SK-N-SH (cell line): Measurements from ENCODE around the gene PRPF4. TPM values are rescaled to one million over a fixed set of nuclear protein-coding genes. Genes with fewer than 3 reads are reported as not detected.

ENCODE experiments used
- CTCF ChIA-PET: fragments of 300-600, 350-600 bp; formaldehyde crosslinking; extraction: SDS; loops from one replicate; lab custom pipeline; 2021; lab: Yijun Ruan, JAX
- POLR2A ChIA-PET: fragments of 350-600 bp; sonication (Branson Sonifier 250); formaldehyde crosslinking; extraction: SDS; loops from one replicate; lab custom pipeline; 2020; ENCODE audit warnings: antibody characterized with exemption, inconsistent platforms; lab: Yijun Ruan, JAX
- DNase-seq: peaks from one replicate; pipeline ENCODE4 v3.0.0; 2012
- H2AFZ ChIP-seq: fragments of 200-600 bp; sonication (generic); 2 replicates; pipeline ENCODE4 v1.8.1; 2016; ENCODE audit warnings: antibody characterized with exemption, mild to moderate bottlenecking, low read depth
- H3F3A ChIP-seq: fragments of 200-600 bp; sonication (generic); replicated peaks from 2 replicates; pipeline ENCODE3; 2016; ENCODE audit warnings: antibody characterized with exemption, mild to moderate bottlenecking; ENCODE audit not compliant: insufficient read depth
- H3K27ac ChIP-seq, 2 experiments: fragments of 200-500 bp in 1 of 2; fragments of 200-600 bp in 1 of 2; sonication (Bioruptor generic) in 1 of 2; sonication (generic), shearing (Covaris generic) in 1 of 2; 2 replicates each; pipeline versions ENCODE4 v1.5.1 to v1.6.1; 2014 to 2016; ENCODE audit warnings: low read depth in 2 of 2, inconsistent platforms in 1 of 2, low read length in 1 of 2, mild to moderate bottlenecking in 1 of 2, mixed read lengths in 1 of 2
- H3K27me3 ChIP-seq: fragments of 200-600 bp; sonication (generic), shearing (Covaris generic); 2 replicates; pipeline ENCODE4 v1.6.1; 2016; ENCODE audit warnings: mixed run types; ENCODE audit not compliant: insufficient read depth
- H3K36me3 ChIP-seq, 2 experiments: fragments of 200-500 bp in 1 of 2; fragments of 200-600 bp in 1 of 2; sonication (Bioruptor generic) in 1 of 2; sonication (generic) in 1 of 2; replicated peaks in 1 of 2; 2 replicates each; pipeline versions ENCODE3 to v1.5.1; 2014 to 2016; ENCODE audit warnings: low read length in 1 of 2, mild to moderate bottlenecking in 1 of 2; ENCODE audit not compliant: insufficient read depth in 2 of 2, control insufficient read depth in 1 of 2
- H3K4me1 ChIP-seq, 2 experiments: fragments of 200-500 bp in 1 of 2; fragments of 200-600 bp in 1 of 2; sonication (Bioruptor generic) in 1 of 2; sonication (generic), shearing (Covaris generic) in 1 of 2; 2 replicates each; pipeline versions ENCODE4 v1.5.1 to v1.6.1; 2014 to 2016; ENCODE audit warnings: low read depth in 1 of 2, low read length in 1 of 2, mixed run types in 1 of 2; ENCODE audit not compliant: insufficient read depth in 2 of 2, control insufficient read depth in 1 of 2
- H3K4me2 ChIP-seq: fragments of 200-600 bp; sonication (generic), shearing (Covaris generic); 2 replicates; pipeline ENCODE4 v1.6.1; 2017; ENCODE audit warnings: mixed run types
- H3K4me3 ChIP-seq, 2 experiments: fragments of 200-500 bp in 1 of 2; fragments of 200-600 bp in 1 of 2; sonication (Bioruptor generic) in 1 of 2; sonication (generic), shearing (Covaris generic) in 1 of 2; 2 replicates each; pipeline versions ENCODE4 v1.5.1 to v1.8.1; 2014 to 2016; ENCODE audit warnings: low read depth in 2 of 2, inconsistent platforms in 1 of 2, low read length in 1 of 2, mild to moderate bottlenecking in 1 of 2, mixed read lengths in 1 of 2, moderate library complexity in 1 of 2
- H3K79me2 ChIP-seq: fragments of 200-600 bp; sonication (generic); 2 replicates; pipeline ENCODE4 v1.8.1; 2017; ENCODE audit warnings: mild to moderate bottlenecking; ENCODE audit not compliant: insufficient read depth
- H3K9ac ChIP-seq: fragments of 200-600 bp; sonication (generic); 2 replicates; pipeline ENCODE4 v1.6.1; 2017; ENCODE audit warnings: mixed run types
- H3K9me2 ChIP-seq: fragments of 200-600 bp; sonication (generic); 2 replicates; pipeline ENCODE4 v1.6.1; 2017; ENCODE audit warnings: mixed run types
- H3K9me3 ChIP-seq: fragments of 200-600 bp; sonication (generic); 2 replicates; pipeline ENCODE4 v1.6.1; 2017; ENCODE audit warnings: mixed run types, mild to moderate bottlenecking, moderate library complexity
- H4K20me1 ChIP-seq: fragments of 200-600 bp; sonication (generic); 2 replicates; pipeline ENCODE4 v1.6.1; 2017; ENCODE audit warnings: mild to moderate bottlenecking, mixed run types; ENCODE audit not compliant: insufficient read depth
- ELF1 ChIP-seq: IDR thresholded peaks from 2 replicates; pipeline ENCODE4 v1.4.0; 2012
- EP300 ChIP-seq, 2 experiments: IDR thresholded peaks; 2 replicates each; pipeline versions ENCODE4 v1.4.0 to v1.6.1; 2012; ENCODE audit warnings: borderline replicate concordance in 1 of 2, low read depth in 1 of 2, low read length in 1 of 2
- EZH2phosphoT487 ChIP-seq: fragments of 200-600 bp; sonication (generic); IDR thresholded peaks from 2 replicates; pipeline ENCODE4 v1.6.1; 2017; ENCODE audit warnings: low read depth, mixed run types, mild to moderate bottlenecking, antibody characterized with exemption, moderate library complexity, borderline replicate concordance
- FOSL2 ChIP-seq: IDR thresholded peaks from 2 replicates; pipeline ENCODE4 v1.4.0; 2012; ENCODE audit warnings: low read depth, mild to moderate bottlenecking, moderate library complexity, borderline replicate concordance
- FOXJ3 ChIP-seq: sonication (generic); formaldehyde crosslinking; IDR thresholded peaks from 2 replicates; pipeline ENCODE4 v1.5.1; 2020; ENCODE audit warnings: mild to moderate bottlenecking, missing genetic modification reagents
- FOXM1 ChIP-seq: IDR thresholded peaks from 2 replicates; pipeline ENCODE4 v1.4.0; 2012; ENCODE audit warnings: low read depth, mild to moderate bottlenecking
- GABPA ChIP-seq: IDR thresholded peaks from 2 replicates; pipeline ENCODE4 v1.4.0; 2012; ENCODE audit warnings: low read depth, mild to moderate bottlenecking
- GATA2 ChIP-seq: sonication (generic); formaldehyde crosslinking; IDR thresholded peaks from 2 replicates; pipeline ENCODE4 v1.5.0; 2020; ENCODE audit warnings: mild to moderate bottlenecking, missing genetic modification reagents
- MEF2A ChIP-seq: IDR thresholded peaks from 2 replicates; pipeline ENCODE4 v1.4.0; 2012; ENCODE audit warnings: low read depth, borderline replicate concordance
- NRF1 ChIP-seq: IDR thresholded peaks from 2 replicates; pipeline ENCODE4 v1.6.1; 2012; ENCODE audit warnings: low read depth, mild to moderate bottlenecking, low read length
- RXRA ChIP-seq: IDR thresholded peaks from 2 replicates; pipeline ENCODE4 v1.4.0; 2012; ENCODE audit warnings: low read depth, mild to moderate bottlenecking, borderline replicate concordance
- SIN3A ChIP-seq: IDR thresholded peaks from 2 replicates; pipeline ENCODE4 v1.6.1; 2012; ENCODE audit warnings: low read depth, mild to moderate bottlenecking, low read length, moderate library complexity, borderline replicate concordance
- TCF12 ChIP-seq: IDR thresholded peaks from 2 replicates; pipeline ENCODE4 v1.4.0; 2012
- TEAD4 ChIP-seq: IDR thresholded peaks from 2 replicates; pipeline ENCODE4 v1.4.0; 2012; ENCODE audit warnings: mild to moderate bottlenecking, borderline replicate concordance; ENCODE audit not compliant: insufficient read depth
- YY1 ChIP-seq: IDR thresholded peaks from 2 replicates; pipeline ENCODE4 v1.4.0; 2012; ENCODE audit warnings: low read depth, mild to moderate bottlenecking
- WGBS: methylation state at CpG from one replicate; pipeline ENCODE4 v1.1.6; 2017; ENCODE audit warnings: low lambda C conversion rate; 5-methylcytosine and 5-hydroxymethylcytosine counted together
- polyA plus RNA-seq, 3 experiments: library from polyadenylated mRNA; depleted of rRNA; stranded (reverse); fragments of >200 nt; gene quantifications; 2 replicates each; pipeline ENCODE4 v1.2.3, GENCODE V29; 2012
- TF ChIP-seq, protein P1 (sequence below): fragments of 150-350 bp; IDR thresholded peaks from 2 replicates; pipeline ENCODE4 v1.6.1; 2016; ENCODE audit warnings: mild to moderate bottlenecking, low read depth, low read length
- TF ChIP-seq, protein P2 (sequence below): IDR thresholded peaks from 2 replicates; pipeline ENCODE4 v1.4.0; 2012; ENCODE audit warnings: low read depth, borderline replicate concordance
- TF ChIP-seq, protein P3 (sequence below): IDR thresholded peaks from 2 replicates; pipeline ENCODE4 v1.4.0; 2012; ENCODE audit warnings: low read depth

The PRPF4 gene
- polyA plus RNA-seq, 1 of the 3 experiments (the other 2 are of a cell fraction): 23.2 TPM

DNA sequence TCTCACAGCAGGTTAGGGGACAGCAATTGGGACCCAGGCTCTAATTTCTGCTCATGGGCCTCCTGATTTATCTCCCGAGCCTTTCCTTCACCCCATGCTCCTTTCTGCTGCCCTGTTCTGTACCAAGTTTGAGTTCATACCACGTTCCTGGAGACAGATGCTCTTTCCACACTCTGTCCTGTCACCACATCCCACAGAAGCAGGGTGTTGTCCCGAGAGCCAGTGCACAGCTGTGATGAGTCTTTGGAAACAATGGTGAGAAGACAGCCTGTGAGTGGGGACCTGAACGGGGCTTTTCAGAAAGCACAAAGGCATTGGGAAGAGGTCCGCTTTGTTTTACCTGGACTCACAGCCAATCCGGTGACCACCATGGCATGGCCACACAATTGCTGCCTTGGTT lies 47.2 kb downstream of the PRPF4 start:
- H3K9ac ChIP-seq: no peak overlapping the region
- no peaks in the 10 kb centered on the region for H3F3A ChIP-seq
- no peaks in the 10 kb centered on the region for H3K9me2 ChIP-seq
- H3K79me2 ChIP-seq: no peaks in the 10 kb centered on the region
- no peaks in the 10 kb centered on the region for H3K9me3 ChIP-seq
- POLR2A ChIA-PET: no interaction called here
- TF ChIP-seq, protein P1, sequence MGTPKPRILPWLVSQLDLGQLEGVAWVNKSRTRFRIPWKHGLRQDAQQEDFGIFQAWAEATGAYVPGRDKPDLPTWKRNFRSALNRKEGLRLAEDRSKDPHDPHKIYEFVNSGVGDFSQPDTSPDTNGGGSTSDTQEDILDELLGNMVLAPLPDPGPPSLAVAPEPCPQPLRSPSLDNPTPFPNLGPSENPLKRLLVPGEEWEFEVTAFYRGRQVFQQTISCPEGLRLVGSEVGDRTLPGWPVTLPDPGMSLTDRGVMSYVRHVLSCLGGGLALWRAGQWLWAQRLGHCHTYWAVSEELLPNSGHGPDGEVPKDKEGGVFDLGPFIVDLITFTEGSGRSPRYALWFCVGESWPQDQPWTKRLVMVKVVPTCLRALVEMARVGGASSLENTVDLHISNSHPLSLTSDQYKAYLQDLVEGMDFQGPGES: no peak
- TF ChIP-seq NRF1: no peak
- no peak for TF ChIP-seq YY1
- TF ChIP-seq FOSL2: no peak
- TF ChIP-seq FOXM1: no peak
- TF ChIP-seq MEF2A: no peak
- TF ChIP-seq SIN3A: no peak
- TF ChIP-seq EZH2phosphoT487: no peak
- TF ChIP-seq, protein P2, sequence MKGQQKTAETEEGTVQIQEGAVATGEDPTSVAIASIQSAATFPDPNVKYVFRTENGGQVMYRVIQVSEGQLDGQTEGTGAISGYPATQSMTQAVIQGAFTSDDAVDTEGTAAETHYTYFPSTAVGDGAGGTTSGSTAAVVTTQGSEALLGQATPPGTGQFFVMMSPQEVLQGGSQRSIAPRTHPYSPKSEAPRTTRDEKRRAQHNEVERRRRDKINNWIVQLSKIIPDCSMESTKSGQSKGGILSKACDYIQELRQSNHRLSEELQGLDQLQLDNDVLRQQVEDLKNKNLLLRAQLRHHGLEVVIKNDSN: no peak
- TF ChIP-seq TEAD4: no peak
- no peak for TF ChIP-seq GABPA
- no peak for TF ChIP-seq GATA2 (CRISPR knock-in tag)
- TF ChIP-seq, protein P3, sequence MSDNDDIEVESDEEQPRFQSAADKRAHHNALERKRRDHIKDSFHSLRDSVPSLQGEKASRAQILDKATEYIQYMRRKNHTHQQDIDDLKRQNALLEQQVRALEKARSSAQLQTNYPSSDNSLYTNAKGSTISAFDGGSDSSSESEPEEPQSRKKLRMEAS: no peak
- no peak for TF ChIP-seq FOXJ3
- no peak for TF ChIP-seq EP300 (IDR thresholded peaks at IDR 0.05; ENCODE audit: borderline replicate concordance in 1 of 2, low read depth in 1 of 2, low read length in 1 of 2)
- TF ChIP-seq RXRA: no peak
- TF ChIP-seq TCF12: no peak
- peaks cover 0 to 4% of the 10 kb centered on the region in 2 experiments; a peak in 1 of 4 replicates for H3K4me1 ChIP-seq
- CTCF ChIA-PET: no interaction called here
- no peak overlapping the region for H2AFZ ChIP-seq
- no peak overlapping the region for H3K27ac ChIP-seq
- peaks cover 0 to 3% of the 10 kb centered on the region in 2 experiments for H3K36me3 ChIP-seq
- no peaks in the 10 kb centered on the region for H4K20me1 ChIP-seq
- no peaks in the 10 kb centered on the region; the same call in 1 of the 2 replicates for H3K27me3 ChIP-seq
- DNase-seq: no peak
- 73% methylated on average over 6 of the region's 6 CpGs for WGBS
- H3K4me3 ChIP-seq: no peak overlapping the region
- H3K4me2 ChIP-seq: no peak overlapping the region

DNA sequence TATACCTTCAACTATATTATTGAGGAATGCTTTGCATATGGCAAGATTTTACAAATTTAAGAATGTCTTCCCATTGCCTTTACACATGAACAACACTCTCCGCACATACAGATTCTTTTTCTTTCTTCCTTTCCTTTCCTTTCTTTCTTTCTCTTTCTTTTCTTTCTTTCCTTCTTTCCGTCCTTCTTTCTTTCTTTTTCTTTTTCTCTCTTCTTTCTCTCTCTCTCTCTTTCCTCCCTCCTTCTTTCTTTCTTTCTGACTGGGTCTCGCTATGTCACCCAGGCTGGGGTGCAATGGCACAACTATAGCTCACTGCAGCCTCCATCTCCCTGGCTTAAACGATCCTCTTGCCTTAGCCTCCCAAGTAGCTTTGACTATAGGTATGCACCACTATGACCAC lies 50.8 kb downstream of the PRPF4 start:
- no peak for DNase-seq
- ChIA-PET CTCF (interaction anchor here (1.1 kb wide), 1 partner anchor 84 kb away, joined by 3 read pairs; the partner anchor contains the start of genes C9orf43 and POLE3), POLR2A (no interaction called here)
- Histone ChIP-seq H4K20me1 (no peaks in the 10 kb centered on the region), H3K4me3 (no peak overlapping the region), H3K4me1 (no peaks in the 10 kb centered on the region), H3K36me3 (no peaks in the 10 kb centered on the region), H2AFZ (no peak overlapping the region), H3K9me3 (no peaks in the 10 kb centered on the region), H3K4me2 (no peak overlapping the region), H3K79me2 (no peaks in the 10 kb centered on the region), H3K27ac (no peak overlapping the region), H3K27me3 (no peaks in the 10 kb centered on the region; the same call in 1 of the 2 replicates), H3K9ac (no peak overlapping the region), H3K9me2 (no peaks in the 10 kb centered on the region), H3F3A (no peaks in the 10 kb centered on the region)
- 93% methylated on average over 4 of the region's 4 CpGs for WGBS
- TF ChIP-seq, protein P2: no peak
- TF ChIP-seq NRF1 (no peak), ELF1 (no peak), GABPA (no peak)
- TF ChIP-seq, protein P1: no peak
